WTC11 (cell line): Measurements from ENCODE around the gene PLA2G4E. TPM values are rescaled to one million over a fixed set of nuclear protein-coding genes. Genes with fewer than 3 reads are reported as not detected.

ENCODE experiments used
- ATAC-seq: fragments of 200-7000 bp; cut with Tn5 transposase; 2 replicates; pipeline ENCODE4 v1.10.0; 2021; ENCODE audit warnings: mild to moderate bottlenecking, moderate library complexity
- CTCF ChIA-PET: fragments of 300-600 bp; sonication (Branson Sonifier 250); formaldehyde crosslinking; loops from one replicate; lab custom pipeline; 2021; ENCODE audit warnings: antibody characterized with exemption; lab: Charles Lee
- POLR2A ChIA-PET: fragments of 350-600 bp; sonication (Branson Sonifier 250); formaldehyde crosslinking; loops from one replicate; lab custom pipeline; 2021; ENCODE audit warnings: antibody characterized with exemption; lab: Charles Lee
- DNase-seq: peaks from one replicate; pipeline ENCODE4 v3.0.0; 2021; ENCODE audit warnings: low spot score
- H3K27ac Mint-ChIP-seq: 2 replicates; pipeline ENCODE4 v1.8.0; 2021; ENCODE audit warnings: mixed read lengths
- H3K27me3 Mint-ChIP-seq: 2 replicates; pipeline ENCODE4 v1.8.0; 2021; ENCODE audit warnings: low read depth, mild to moderate bottlenecking, moderate library complexity, mixed read lengths
- H3K36me3 Mint-ChIP-seq: 2 replicates; pipeline ENCODE4 v1.8.0; 2021; ENCODE audit warnings: mixed read lengths
- H3K4me1 Mint-ChIP-seq: 2 replicates; pipeline ENCODE4 v1.8.0; 2022; ENCODE audit warnings: mixed read lengths
- H3K4me3 Mint-ChIP-seq: 2 replicates; pipeline ENCODE4 v1.8.0; 2021; ENCODE audit warnings: mild to moderate bottlenecking, moderate library complexity, mixed read lengths
- H3K9me3 Mint-ChIP-seq: 2 replicates; pipeline ENCODE4 v1.8.0; 2021; ENCODE audit warnings: mixed read lengths
- CDX4 ChIP-seq: fragments of 250-450 bp; sonication (Bioruptor Pico); IDR thresholded peaks from 2 replicates; pipeline ENCODE4 v1.9.0; 2021; ENCODE audit warnings: moderate library complexity, mild to moderate bottlenecking, inconsistent platforms, borderline replicate concordance
- CTCF ChIP-seq: fragments of 200-600 bp; IDR thresholded peaks from 2 replicates; pipeline ENCODE4 v1.8.0; 2022; ENCODE audit warnings: antibody characterized with exemption
- E2F1 ChIP-seq: sonication (generic); formaldehyde crosslinking; IDR thresholded peaks from 2 replicates; pipeline ENCODE4 v1.8.0; 2022; ENCODE audit warnings: mild to moderate bottlenecking, missing genetic modification reagents
- ERG ChIP-seq: fragments of 250-450 bp; sonication (Bioruptor Pico); IDR thresholded peaks from 2 replicates; pipeline ENCODE4 v1.8.0; 2021; ENCODE audit warnings: mild to moderate bottlenecking
- GTF2I ChIP-seq: fragments of 250-450 bp; sonication (Bioruptor Pico); conservative IDR thresholded peaks from 2 replicates; pipeline ENCODE4 v1.4.0; 2021; ENCODE audit warnings: mild to moderate bottlenecking
- KAT7 ChIP-seq: sonication (generic); formaldehyde crosslinking; IDR thresholded peaks from 2 replicates; pipeline ENCODE4 v1.8.1; 2023; ENCODE audit warnings: missing genetic modification reagents, mild to moderate bottlenecking, borderline replicate concordance
- NFATC4 ChIP-seq: fragments of 250-450 bp; sonication (Bioruptor Pico); IDR thresholded peaks from 2 replicates; pipeline ENCODE4 v1.9.0; 2021; ENCODE audit warnings: mild to moderate bottlenecking
- OVOL2 ChIP-seq: fragments of 250-450 bp; sonication (Bioruptor Pico); IDR thresholded peaks from 2 replicates; pipeline ENCODE4 v1.9.0; 2021; ENCODE audit warnings: mild to moderate bottlenecking, borderline replicate concordance
- TEAD1 ChIP-seq: sonication (generic); formaldehyde crosslinking; IDR thresholded peaks from 2 replicates; pipeline ENCODE4 v1.8.0; 2022; ENCODE audit warnings: mild to moderate bottlenecking, missing genetic modification reagents
- TP53 ChIP-seq: sonication (generic); formaldehyde crosslinking; IDR thresholded peaks from 2 replicates; pipeline ENCODE4 v1.8.1; 2023; ENCODE audit warnings: mild to moderate bottlenecking, missing genetic modification reagents
- ZNF219 ChIP-seq: sonication (generic); formaldehyde crosslinking; IDR thresholded peaks from 2 replicates; pipeline ENCODE4 v1.8.0; 2023; ENCODE audit warnings: missing genetic modification reagents, mild to moderate bottlenecking, borderline replicate concordance
- ZNF232 ChIP-seq: sonication (generic); formaldehyde crosslinking; IDR thresholded peaks from 2 replicates; pipeline ENCODE4 v1.8.0; 2022; ENCODE audit warnings: mild to moderate bottlenecking, missing genetic modification reagents
- ZSCAN18 ChIP-seq: fragments of 250-450 bp; sonication (Bioruptor Pico); IDR thresholded peaks from 2 replicates; pipeline ENCODE4 v2.1.2; 2022; ENCODE audit warnings: mild to moderate bottlenecking, moderate library complexity
- total RNA-seq: library from RNA; stranded (reverse); gene quantifications from 3 replicates; pipeline ENCODE4 v1.2.3, GENCODE V29; 2021

Gene PLA2G4E
- total RNA-seq, 1 experiment from 2014 or later, result not detected

GRCh38 chr15:42059661-42060476, 39.0 kb upstream of the PLA2G4E start:
- TF ChIP-seq ERG (CRISPR knock-in tag), result no peak
- TF ChIP-seq ZSCAN18, result no peak
- peak; percentile 96 for TF ChIP-seq CTCF
- no peak for TF ChIP-seq ZNF219
- no peak for TF ChIP-seq OVOL2 (CRISPR knock-in tag)
- TF ChIP-seq, all 79 proteins: peak for 1
- Mint-ChIP-seq H3K27ac (no peak overlapping the region), H3K27me3 (no peaks in the 10 kb centered on the region), H3K4me3 (no peak overlapping the region), H3K4me1 (peaks cover 6% of the 10 kb centered on the region), H3K9me3 (peaks cover 3% of the 10 kb centered on the region; the same call in 1 of the 2 replicates), H3K36me3 (no peaks in the 10 kb centered on the region)
- DNase-seq (peak; percentile 83), ATAC-seq (peak; percentile 23)
- CTCF ChIA-PET, result interaction anchor here (1.1 to 2.1 kb wide), 4 partner anchors 24 to 78 kb away, joined by 3 to 14 read pairs (median 10); no protein-coding TSS in a partner anchor
- POLR2A ChIA-PET, result no interaction called here

- no peak overlapping the region for H3K27ac Mint-ChIP-seq
- TF ChIP-seq CDX4 (CRISPR knock-in tag) (no peak), NFATC4 (CRISPR knock-in tag) (no peak), E2F1 (CRISPR knock-in tag) (no peak), TP53 (CRISPR knock-in tag) (no peak), ZNF232 (CRISPR knock-in tag) (no peak), KAT7 (CRISPR knock-in tag) (no peak), GTF2I (CRISPR knock-in tag) (no peak), TEAD1 (no peak)
- TF ChIP-seq, all 79 proteins: peak for 0
- Mint-ChIP-seq H3K4me3 (no peak overlapping the region), H3K36me3 (no peaks in the 10 kb centered on the region), H3K4me1 (peaks cover 12% of the 10 kb centered on the region), H3K27me3 (no peaks in the 10 kb centered on the region), H3K9me3 (peaks cover 3% of the 10 kb centered on the region; the same call in 1 of the 2 replicates)
- ChIA-PET POLR2A (no interaction called here), CTCF (interaction anchor here (1.0 kb wide), 1 partner anchor 79 kb away, joined by 3 read pairs; no protein-coding TSS in a partner anchor)
- ATAC-seq (no peak), DNase-seq (no peak)
Measured at GRCh38 chr15:42058791-42059190, 37.9 kb upstream of the PLA2G4E start.
